Measurements from ENCODE around the gene CPNE4.

- TF ChIP-seq CTCF (IDR thresholded peaks at IDR 0.05 in 4 of 5, conservative IDR thresholded peaks at IDR 0.05 in 1 of 5) (no peak), POLR2A (IDR thresholded peaks at IDR 0.05) (no peak)
Observed at GRCh38 chr3:131555456-131555855, 479.4 kb downstream of the CPNE4 start.
